ENCODE results near the gene EPS15. TPM values are rescaled to one million over a fixed set of nuclear protein-coding genes. Genes with fewer than 3 reads are reported as not detected.
A peak's percentile ranks its signal among the peaks of the same experiment; 100 is the strongest.

EPS15 gene
- total RNA-seq, 1 experiment from 2014 or later, result 26.3 TPM

DNA sequence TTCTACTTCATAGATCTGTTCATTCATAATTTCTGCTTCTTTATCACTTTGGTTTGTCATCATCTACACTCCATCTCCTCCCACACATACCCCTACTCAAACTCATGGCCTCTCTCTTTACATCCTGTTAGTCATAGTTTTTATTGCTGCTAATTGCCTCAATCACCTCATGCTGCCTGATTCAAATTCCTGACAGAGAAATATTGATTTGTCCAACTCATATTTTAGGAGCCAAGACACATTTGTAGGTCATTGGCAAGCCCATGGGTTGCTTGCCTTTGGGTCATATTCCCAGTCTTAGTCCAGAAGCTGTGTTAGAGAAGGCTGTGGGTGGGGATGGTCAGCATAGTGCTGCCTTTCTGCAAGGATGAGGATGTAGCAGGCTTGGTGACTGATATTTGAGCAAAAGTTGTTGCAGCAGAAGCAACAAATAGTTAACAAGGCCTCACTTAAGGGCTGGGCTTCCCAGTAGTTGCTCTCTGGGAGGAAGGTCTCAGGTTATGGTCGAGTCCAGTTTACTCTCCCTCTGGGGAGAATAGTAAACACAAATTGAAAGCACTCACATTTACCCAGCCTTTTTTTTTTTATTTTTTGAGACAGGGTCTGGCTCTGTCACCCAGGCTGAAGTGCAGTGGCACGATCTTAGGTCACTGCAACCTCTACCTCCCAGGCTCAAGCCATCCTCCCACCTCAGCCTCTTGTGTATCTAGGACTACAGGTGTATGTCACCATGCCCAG is 22.4 kb upstream of the EPS15 start:
- Histone ChIP-seq H3K79me2 (ENCODE audit: low read length) (no peaks in the 10 kb centered on the region), H3K4me3 (ENCODE audit: low read length) (no peak overlapping the region), H3K27me3 (ENCODE audit: low read length) (no peaks in the 10 kb centered on the region), H3K27ac (ENCODE audit: low read length) (peak overlapping the region; percentile 90), H3F3A (ENCODE audit: low read length, unreplicated experiment) (no peaks in the 10 kb centered on the region), H2AFZ (ENCODE audit: low read length) (no peak overlapping the region), H3K36me3 (ENCODE audit: low read depth, low read length) (no peaks in the 10 kb centered on the region), H3K9me3 (ENCODE audit: low read length) (no peaks in the 10 kb centered on the region), H3K4me1 (ENCODE audit: insufficient read depth, low read length) (peaks cover 50% of the 10 kb centered on the region), H4K20me1 (ENCODE audit: low read length) (no peaks in the 10 kb centered on the region), H3K9ac (ENCODE audit: low read length) (peak overlapping the region; percentile 42), H3K9me2 (replicated peaks; ENCODE audit: low read length) (no peaks in the 10 kb centered on the region), H3K4me2 (ENCODE audit: low read length) (peak overlapping the region; percentile 38)
- intact Hi-C loops (cut with micrococcal nuclease), result no loop called here
- BruUV-seq (replicated peaks), result TSS peak; percentile 70
- DNase-seq (peak; percentile 87), ATAC-seq (peak; percentile 86)
- no peak for TF ChIP-seq EZH2phosphoT487 (IDR thresholded peaks at IDR 0.05; ENCODE audit: borderline replicate concordance, low read length)
- TF ChIP-seq, protein P1, sequence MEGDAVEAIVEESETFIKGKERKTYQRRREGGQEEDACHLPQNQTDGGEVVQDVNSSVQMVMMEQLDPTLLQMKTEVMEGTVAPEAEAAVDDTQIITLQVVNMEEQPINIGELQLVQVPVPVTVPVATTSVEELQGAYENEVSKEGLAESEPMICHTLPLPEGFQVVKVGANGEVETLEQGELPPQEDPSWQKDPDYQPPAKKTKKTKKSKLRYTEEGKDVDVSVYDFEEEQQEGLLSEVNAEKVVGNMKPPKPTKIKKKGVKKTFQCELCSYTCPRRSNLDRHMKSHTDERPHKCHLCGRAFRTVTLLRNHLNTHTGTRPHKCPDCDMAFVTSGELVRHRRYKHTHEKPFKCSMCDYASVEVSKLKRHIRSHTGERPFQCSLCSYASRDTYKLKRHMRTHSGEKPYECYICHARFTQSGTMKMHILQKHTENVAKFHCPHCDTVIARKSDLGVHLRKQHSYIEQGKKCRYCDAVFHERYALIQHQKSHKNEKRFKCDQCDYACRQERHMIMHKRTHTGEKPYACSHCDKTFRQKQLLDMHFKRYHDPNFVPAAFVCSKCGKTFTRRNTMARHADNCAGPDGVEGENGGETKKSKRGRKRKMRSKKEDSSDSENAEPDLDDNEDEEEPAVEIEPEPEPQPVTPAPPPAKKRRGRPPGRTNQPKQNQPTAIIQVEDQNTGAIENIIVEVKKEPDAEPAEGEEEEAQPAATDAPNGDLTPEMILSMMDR (conservative IDR thresholded peaks at IDR 0.05; ENCODE audit: low read depth, low read length), result no peak
- no peak for TF ChIP-seq EZH2 (IDR thresholded peaks at IDR 0.05; ENCODE audit: low read length, unreplicated experiment)
- CTCF ChIA-PET, result interaction anchor here (0.6 kb wide), 1 partner anchor 220 kb away, joined by 3 read pairs; no protein-coding TSS in a partner anchor
- POLR2A ChIA-PET (ENCODE audit: unreplicated experiment), result no interaction called here

DNA sequence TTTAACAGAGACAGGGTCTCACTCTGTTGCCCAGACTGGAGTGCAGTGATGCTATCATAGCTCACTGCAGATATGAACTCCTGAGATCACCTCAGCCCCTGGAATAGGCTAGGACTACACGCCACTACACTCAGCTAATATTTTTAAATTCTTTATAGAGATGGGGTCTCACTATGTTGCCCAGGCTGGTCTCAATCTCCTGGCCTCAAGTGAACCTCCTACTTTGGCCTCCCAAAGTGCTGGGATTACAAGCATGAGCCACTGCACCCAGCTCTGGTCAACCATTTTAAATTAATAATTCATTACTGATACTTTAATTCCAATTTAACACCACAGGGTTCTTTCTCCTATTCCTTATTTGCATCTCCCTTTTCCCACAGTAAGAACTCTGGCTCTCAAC is 18.5 kb upstream of the EPS15 start:
- Histone ChIP-seq H3K36me3 (ENCODE audit: low read depth, low read length) (no peaks in the 10 kb centered on the region), H3K79me2 (ENCODE audit: low read length) (no peaks in the 10 kb centered on the region), H3K27ac (ENCODE audit: low read length) (no peak overlapping the region), H3K9me2 (replicated peaks; ENCODE audit: low read length) (no peaks in the 10 kb centered on the region), H3F3A (ENCODE audit: low read length, unreplicated experiment) (no peaks in the 10 kb centered on the region), H4K20me1 (ENCODE audit: low read length) (no peaks in the 10 kb centered on the region), H3K4me2 (ENCODE audit: low read length) (no peak overlapping the region), H3K27me3 (ENCODE audit: low read length) (no peaks in the 10 kb centered on the region), H3K9me3 (ENCODE audit: low read length) (no peaks in the 10 kb centered on the region), H3K4me3 (ENCODE audit: low read length) (no peak overlapping the region), H2AFZ (ENCODE audit: low read length) (no peak overlapping the region), H3K9ac (ENCODE audit: low read length) (no peak overlapping the region), H3K4me1 (ENCODE audit: insufficient read depth, low read length) (peaks cover 36% of the 10 kb centered on the region)
- TF ChIP-seq EZH2 (IDR thresholded peaks at IDR 0.05; ENCODE audit: low read length, unreplicated experiment) (no peak), EZH2phosphoT487 (IDR thresholded peaks at IDR 0.05; ENCODE audit: borderline replicate concordance, low read length) (no peak)
- TF ChIP-seq, protein P1 (conservative IDR thresholded peaks at IDR 0.05; ENCODE audit: low read depth, low read length), result no peak
- DNase-seq (no peak), ATAC-seq (no peak)
- ChIA-PET CTCF (no interaction called here), POLR2A (ENCODE audit: unreplicated experiment) (no interaction called here)
- BruUV-seq (replicated peaks), result no TSS peak
- intact Hi-C loops (cut with micrococcal nuclease), result no loop called here

DNA sequence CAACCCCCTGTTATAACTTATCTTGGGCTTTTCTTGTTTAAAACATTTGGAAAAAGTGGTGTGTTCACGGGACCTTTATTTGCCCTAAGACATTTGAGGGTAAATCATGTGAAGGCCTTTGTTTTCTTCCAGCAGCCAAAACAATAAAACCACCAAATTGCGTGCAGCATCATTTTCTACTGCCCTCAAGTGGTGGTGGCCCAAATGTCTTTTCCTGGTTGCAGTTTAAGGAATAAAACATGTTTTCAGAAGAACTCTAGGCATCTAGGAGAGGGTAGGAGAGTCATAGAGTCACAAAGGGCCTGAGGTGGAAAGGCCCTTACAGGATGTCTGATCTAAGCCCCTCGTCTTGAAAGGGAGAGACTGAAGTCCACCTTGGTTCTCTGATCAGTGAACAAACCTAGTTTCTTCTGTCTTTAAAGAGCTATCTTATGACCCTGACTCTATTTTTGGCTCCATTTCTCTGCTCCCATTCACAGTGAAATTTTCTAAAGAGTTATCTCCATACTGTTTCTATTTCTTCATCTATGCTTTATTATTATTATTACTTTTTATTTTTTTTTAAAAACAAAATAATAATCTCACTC is 16.0 kb upstream of the EPS15 start:
- no peak overlapping the region for H3K4me2 ChIP-seq (ENCODE audit: low read length)
- no peak overlapping the region for H3K9ac ChIP-seq (ENCODE audit: low read length)
- CTCF ChIA-PET, result interaction anchor here (0.5 to 1.0 kb wide), 3 partner anchors 34 to 234 kb away, joined by 3 to 8 read pairs (median 3); no protein-coding TSS in a partner anchor
- no peaks in the 10 kb centered on the region for H3K27me3 ChIP-seq (ENCODE audit: low read length)
- H4K20me1 ChIP-seq (ENCODE audit: low read length), result no peaks in the 10 kb centered on the region
- intact Hi-C loops (cut with micrococcal nuclease), result loop anchor here (2.0 kb wide), 1 partner anchor 14 kb away; no protein-coding TSS in a partner anchor
- H3K4me3 ChIP-seq (ENCODE audit: low read length), result no peak overlapping the region
- H3K9me3 ChIP-seq (ENCODE audit: low read length), result no peaks in the 10 kb centered on the region
- H3K79me2 ChIP-seq (ENCODE audit: low read length), result no peaks in the 10 kb centered on the region
- BruUV-seq (replicated peaks), result no TSS peak
- DNase-seq (peak; percentile 81), ATAC-seq (peak; percentile 66)
- no peaks in the 10 kb centered on the region for H3K9me2 ChIP-seq (replicated peaks; ENCODE audit: low read length)
- H2AFZ ChIP-seq (ENCODE audit: low read length), result peak overlapping the region; percentile 19
- no peaks in the 10 kb centered on the region for H3F3A ChIP-seq (ENCODE audit: low read length, unreplicated experiment)
- H3K36me3 ChIP-seq (ENCODE audit: low read depth, low read length), result no peaks in the 10 kb centered on the region
- H3K4me1 ChIP-seq (ENCODE audit: insufficient read depth, low read length), result peaks cover 16% of the 10 kb centered on the region
- TF ChIP-seq, protein P1 (conservative IDR thresholded peaks at IDR 0.05; ENCODE audit: low read depth, low read length), result peak; percentile 90
- no peak for TF ChIP-seq EZH2phosphoT487 (IDR thresholded peaks at IDR 0.05; ENCODE audit: borderline replicate concordance, low read length)
- no peak overlapping the region for H3K27ac ChIP-seq (ENCODE audit: low read length)
- POLR2A ChIA-PET (ENCODE audit: unreplicated experiment), result no interaction called here
